IPS-15b (cell line): ENCODE data around the gene GTSE1.

ENCODE experiments used
- H3K27me3 ChIP-seq: one replicate; pipeline ENCODE4 v1.6.1; 2013; ENCODE audit warnings: low read length; ENCODE audit not compliant: control insufficient read depth, insufficient read depth
- H3K36me3 ChIP-seq: one replicate; pipeline ENCODE4 v1.6.1; 2013; ENCODE audit warnings: low read length; ENCODE audit not compliant: control insufficient read depth, insufficient read depth
- H3K4me1 ChIP-seq: one replicate; pipeline ENCODE4 v1.6.1; 2013; ENCODE audit warnings: mild to moderate bottlenecking, low read length; ENCODE audit not compliant: control insufficient read depth, insufficient read depth
- H3K4me3 ChIP-seq: one replicate; pipeline ENCODE4 v1.5.1; 2013; ENCODE audit warnings: low read depth, low read length
- H3K9ac ChIP-seq: one replicate; pipeline ENCODE4 v1.6.1; 2013; ENCODE audit warnings: low read depth, mild to moderate bottlenecking, low read length
- H3K9me3 ChIP-seq: one replicate; pipeline ENCODE4 v1.6.1; 2013; ENCODE audit warnings: mild to moderate bottlenecking, low read length; ENCODE audit not compliant: control insufficient read depth, insufficient read depth

The GTSE1 gene, protein sequence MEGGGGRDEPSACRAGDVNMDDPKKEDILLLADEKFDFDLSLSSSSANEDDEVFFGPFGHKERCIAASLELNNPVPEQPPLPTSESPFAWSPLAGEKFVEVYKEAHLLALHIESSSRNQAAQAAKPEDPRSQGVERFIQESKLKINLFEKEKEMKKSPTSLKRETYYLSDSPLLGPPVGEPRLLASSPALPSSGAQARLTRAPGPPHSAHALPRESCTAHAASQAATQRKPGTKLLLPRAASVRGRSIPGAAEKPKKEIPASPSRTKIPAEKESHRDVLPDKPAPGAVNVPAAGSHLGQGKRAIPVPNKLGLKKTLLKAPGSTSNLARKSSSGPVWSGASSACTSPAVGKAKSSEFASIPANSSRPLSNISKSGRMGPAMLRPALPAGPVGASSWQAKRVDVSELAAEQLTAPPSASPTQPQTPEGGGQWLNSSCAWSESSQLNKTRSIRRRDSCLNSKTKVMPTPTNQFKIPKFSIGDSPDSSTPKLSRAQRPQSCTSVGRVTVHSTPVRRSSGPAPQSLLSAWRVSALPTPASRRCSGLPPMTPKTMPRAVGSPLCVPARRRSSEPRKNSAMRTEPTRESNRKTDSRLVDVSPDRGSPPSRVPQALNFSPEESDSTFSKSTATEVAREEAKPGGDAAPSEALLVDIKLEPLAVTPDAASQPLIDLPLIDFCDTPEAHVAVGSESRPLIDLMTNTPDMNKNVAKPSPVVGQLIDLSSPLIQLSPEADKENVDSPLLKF

DNA sequence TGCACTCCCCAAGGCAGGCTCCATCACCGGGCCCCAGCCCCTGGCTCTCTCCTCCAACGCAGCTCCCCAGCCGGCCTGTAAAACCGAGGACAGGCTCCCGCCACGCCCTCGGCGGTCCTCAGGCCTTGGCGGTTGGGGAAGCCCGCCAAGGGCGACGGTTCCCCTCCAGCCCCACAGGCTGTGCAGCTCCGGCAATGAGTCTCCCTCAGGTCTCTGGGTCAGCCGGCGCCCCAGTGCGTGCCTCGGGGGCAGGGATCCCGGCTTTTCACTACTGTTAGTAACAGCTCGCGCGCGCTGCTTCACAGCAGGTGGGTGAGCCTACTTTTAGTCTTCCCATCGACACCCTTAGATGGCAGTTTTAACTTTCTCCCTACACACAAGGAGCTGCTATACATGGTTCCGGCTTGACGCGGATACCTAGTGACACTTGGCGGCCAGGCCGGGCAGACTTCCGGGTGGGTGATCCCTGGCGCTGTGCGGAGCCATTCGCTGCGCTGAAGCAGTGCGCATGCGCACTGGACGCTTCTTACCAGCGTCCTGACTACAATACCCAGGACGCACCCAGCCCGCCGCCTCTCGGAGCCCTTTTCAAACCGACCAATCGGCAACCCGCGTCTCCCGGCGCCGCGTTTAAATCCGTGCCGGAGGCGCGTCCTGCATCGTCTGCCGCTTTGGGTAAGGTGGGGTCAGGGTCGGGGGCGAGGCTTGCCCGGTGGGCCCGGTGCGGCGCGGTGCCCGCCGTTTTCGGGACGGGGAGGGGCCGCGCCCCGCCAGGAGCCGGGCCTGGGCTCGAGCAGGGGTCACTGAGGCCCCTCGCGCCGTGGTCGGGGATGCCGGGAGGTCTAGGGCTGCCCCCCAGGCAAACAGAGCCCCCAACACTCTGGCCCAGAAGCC is at the start of gene GTSE1:
Gene GTSE1, plus strand, starts transcription at position 614 of the 894 bp plus-strand sequence. CDS start 531 bp downstream, outside the sequence.
- Histone ChIP-seq H3K27me3 (no peaks in the 10 kb centered on the region), H3K4me1 (peaks cover 13% of the 10 kb centered on the region), H3K9me3 (no peaks in the 10 kb centered on the region), H3K4me3 (peak within 1 kb of the TSS; percentile 81), H3K36me3 (peaks cover 8% of the 10 kb centered on the region), H3K9ac (peak within 1 kb of the TSS; percentile 89)

DNA sequence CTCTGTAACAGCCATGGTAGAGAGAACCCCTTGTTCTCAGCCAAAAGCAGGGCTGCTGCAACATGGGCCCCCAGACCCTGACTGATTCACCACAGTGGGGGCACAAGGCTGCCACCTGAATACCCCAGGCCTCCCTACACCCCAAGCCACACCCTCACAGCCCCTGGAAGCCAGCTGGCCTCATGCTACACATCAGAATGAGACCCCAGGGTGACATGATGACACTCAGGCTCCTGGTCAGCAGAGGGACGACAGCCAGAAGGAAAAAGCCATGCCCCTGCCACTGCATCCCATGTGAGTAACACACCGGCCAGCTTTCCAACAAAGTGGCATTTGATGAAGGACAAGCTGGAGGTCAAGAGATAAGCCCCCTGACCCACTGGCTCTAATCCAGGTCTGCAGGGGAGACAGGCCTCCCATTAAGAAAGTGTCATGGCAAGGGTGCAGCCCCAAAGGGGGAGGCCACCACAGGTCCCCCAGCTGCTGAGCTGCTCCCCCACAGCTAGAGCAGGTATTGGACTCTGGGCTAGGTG is 49.2 kb upstream of the GTSE1 start:
- H3K9ac ChIP-seq, result no peak overlapping the region
- H3K4me1 ChIP-seq, result no peaks in the 10 kb centered on the region

DNA sequence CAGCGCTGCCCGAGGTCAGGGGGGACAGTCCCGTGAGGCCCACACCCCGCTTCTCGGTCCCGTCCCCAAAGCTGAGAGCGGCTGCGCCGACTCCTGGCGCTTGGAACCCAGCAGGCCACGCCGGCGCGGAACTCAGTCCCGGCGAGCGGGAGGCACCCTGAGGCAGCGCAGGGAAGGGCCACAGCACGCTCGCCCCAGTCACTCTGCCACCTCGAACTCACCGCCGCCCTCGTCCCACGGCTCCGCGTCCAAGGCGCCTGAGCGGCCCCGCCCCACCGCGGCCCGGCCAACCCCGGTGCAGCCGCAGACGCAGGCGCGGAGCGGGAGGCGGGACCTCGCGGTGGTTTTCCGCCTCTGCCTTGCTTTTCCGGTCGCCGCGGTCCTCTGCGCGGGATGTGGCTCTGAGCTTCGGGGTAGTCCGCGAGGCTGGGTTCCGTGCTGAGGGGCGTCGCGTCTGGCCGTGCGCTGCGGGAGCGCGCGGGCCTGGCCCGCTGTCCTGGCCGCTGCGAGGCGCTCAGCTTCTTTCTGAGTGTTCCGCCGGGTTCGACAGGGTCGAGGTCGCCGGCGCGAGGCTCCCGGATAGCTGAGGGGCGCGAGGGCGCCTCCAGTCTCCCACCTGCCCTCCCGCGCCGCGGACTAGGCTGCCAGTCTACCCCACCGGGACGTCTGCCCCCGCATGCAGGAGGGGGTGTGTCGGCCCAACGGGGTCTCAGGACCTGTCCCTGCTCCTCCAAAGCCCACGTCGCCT is 46.5 kb upstream of the GTSE1 start, which contains the start of gene CDPF1:
Gene CDPF1, minus strand, starts transcription at position 259 of the 748 bp plus-strand sequence. CDS start 2,009 bp downstream, outside the sequence.
- Histone ChIP-seq H3K4me1 (no peaks in the 10 kb centered on the region), H3K36me3 (no peaks in the 10 kb centered on the region), H3K9ac (peak within 1 kb of the TSS; percentile 79), H3K4me3 (peak within 1 kb of the TSS; percentile 77), H3K9me3 (no peaks in the 10 kb centered on the region), H3K27me3 (peaks cover 8% of the 10 kb centered on the region)

More for the DNA sequence above, 49.2 kb upstream of the GTSE1 start:
- Histone ChIP-seq H3K36me3 (peaks cover 4% of the 10 kb centered on the region), H3K9me3 (no peaks in the 10 kb centered on the region), H3K27me3 (peaks cover 8% of the 10 kb centered on the region), H3K4me3 (no peak overlapping the region)

DNA sequence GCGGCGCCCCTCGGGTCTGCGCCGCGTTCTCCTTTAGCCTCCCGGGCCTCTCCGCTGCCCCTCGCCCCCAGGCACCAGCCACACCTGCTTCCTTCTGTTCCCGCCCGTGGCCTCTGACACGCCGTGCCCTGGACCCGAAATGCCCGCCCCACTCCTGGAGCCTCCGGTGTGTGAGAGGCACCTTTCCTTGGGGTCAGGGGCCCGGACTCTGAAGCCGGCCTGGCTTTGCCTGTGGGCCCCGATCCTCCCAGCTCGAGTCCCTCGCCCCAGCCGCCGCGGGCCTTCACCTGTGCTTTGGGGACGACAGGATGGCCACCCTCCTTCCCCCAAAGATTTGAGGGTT is 45.9 kb upstream of the GTSE1 start:
- Histone ChIP-seq H3K9ac (peak overlapping the region; percentile 79), H3K9me3 (no peaks in the 10 kb centered on the region), H3K36me3 (no peaks in the 10 kb centered on the region), H3K27me3 (peaks cover 8% of the 10 kb centered on the region), H3K4me3 (peak overlapping the region; percentile 77), H3K4me1 (no peaks in the 10 kb centered on the region)

DNA sequence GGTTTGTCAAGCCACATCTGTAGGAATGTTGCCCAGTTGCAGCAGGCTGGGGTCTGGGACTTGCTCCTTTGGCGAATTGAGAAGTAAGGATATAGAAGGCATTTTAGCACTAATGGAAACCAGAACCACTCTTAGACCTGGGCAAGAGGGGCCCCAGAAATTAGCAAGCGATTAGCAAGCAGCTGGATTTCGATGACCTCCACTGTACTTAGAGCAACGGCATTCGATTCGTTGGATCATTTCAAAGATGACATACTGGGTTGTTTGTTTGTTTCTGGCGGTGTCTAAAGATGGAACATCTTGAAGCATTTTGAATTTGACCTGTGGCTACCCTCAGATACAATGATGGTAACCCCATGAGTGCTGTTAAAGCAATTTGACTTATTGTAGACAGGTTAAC is 45.4 kb upstream of the GTSE1 start:
- Histone ChIP-seq H3K9ac (no peak overlapping the region), H3K4me1 (no peaks in the 10 kb centered on the region), H3K9me3 (no peaks in the 10 kb centered on the region), H3K27me3 (peaks cover 8% of the 10 kb centered on the region), H3K36me3 (no peaks in the 10 kb centered on the region), H3K4me3 (peak overlapping the region; percentile 77)

DNA sequence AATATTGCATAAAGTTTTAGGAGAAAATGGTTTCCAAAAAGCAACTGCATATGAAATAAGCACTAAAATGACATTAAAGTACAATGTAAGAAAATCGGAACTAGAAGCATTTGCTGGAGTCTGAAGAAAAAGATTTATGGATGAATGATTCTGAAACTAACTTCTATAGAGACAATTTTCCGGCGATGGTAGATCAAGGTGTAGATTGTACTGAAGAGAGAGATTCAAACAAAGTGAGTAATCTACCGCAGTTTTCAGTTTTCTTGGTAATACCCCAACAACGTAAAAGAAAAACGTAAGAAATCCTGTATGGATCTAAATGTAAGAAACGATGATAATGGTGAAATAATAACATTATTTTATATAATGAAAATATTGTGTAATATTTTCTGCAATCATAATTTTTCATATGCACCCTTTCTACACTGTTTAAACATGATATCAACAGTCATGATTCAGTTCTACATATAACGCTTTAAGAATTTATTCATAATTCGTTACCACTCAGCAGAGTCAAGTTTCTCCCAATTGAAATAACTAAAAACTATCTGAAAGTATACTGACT is 44.8 kb upstream of the GTSE1 start:
- no peaks in the 10 kb centered on the region for H3K4me1 ChIP-seq
- no peaks in the 10 kb centered on the region for H3K9me3 ChIP-seq
- H3K4me3 ChIP-seq, result no peak overlapping the region
- peaks cover 8% of the 10 kb centered on the region for H3K27me3 ChIP-seq
- H3K36me3 ChIP-seq, result no peaks in the 10 kb centered on the region
- no peak overlapping the region for H3K9ac ChIP-seq

DNA sequence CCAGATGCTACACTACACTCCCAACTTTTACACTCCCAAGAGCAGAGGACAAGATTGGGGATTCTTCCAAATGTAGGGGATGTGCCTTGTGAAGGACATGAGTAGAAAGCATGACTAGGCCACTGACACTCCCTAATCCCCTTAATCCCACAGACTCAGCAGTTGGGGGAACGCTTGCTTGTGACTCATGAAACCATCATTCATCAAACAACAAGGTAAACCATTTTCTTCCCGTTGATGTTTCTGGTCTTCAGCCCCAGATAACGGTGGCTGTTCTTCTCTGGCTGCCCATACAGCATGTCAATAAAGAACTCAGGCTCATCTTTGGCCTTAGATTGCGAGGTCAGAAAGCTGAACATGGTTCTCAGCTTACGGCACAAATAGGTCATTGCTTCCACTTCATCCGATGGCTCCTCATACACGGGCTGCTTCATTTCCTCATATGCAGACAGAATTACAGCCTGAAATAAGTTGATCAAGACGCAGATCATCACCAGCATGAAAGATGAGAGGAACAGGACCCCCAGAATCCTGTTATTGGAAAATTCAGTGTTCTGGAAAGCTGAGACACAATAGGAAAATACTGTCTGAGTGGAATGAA is 40.2 kb upstream of the GTSE1 start:
- Histone ChIP-seq H3K9me3 (no peaks in the 10 kb centered on the region), H3K4me3 (no peak overlapping the region), H3K27me3 (peaks cover 33% of the 10 kb centered on the region), H3K4me1 (no peaks in the 10 kb centered on the region), H3K9ac (no peak overlapping the region), H3K36me3 (no peaks in the 10 kb centered on the region)

DNA sequence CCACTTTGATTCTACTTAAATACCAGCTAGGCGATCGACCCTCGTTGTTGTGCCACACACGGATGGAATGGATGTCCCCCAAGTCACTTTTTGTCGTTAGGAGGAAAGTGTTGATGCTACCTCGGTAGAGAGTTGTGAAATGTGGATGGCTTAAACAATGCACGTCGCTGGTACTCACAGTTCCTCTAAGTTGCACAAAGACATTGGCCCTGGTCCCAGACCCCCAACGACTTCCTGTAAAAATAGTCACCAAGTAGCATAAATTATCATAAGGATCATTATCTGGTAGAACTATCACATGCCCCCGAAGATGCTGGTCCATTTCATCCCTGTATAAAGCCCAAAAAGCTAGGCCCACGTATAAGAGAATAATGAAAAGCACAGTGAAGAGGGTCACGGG is 37.3 kb upstream of the GTSE1 start:
- Histone ChIP-seq H3K4me1 (no peaks in the 10 kb centered on the region), H3K27me3 (peaks cover 51% of the 10 kb centered on the region), H3K9me3 (no peaks in the 10 kb centered on the region), H3K9ac (no peak overlapping the region), H3K4me3 (no peak overlapping the region), H3K36me3 (no peaks in the 10 kb centered on the region)

DNA sequence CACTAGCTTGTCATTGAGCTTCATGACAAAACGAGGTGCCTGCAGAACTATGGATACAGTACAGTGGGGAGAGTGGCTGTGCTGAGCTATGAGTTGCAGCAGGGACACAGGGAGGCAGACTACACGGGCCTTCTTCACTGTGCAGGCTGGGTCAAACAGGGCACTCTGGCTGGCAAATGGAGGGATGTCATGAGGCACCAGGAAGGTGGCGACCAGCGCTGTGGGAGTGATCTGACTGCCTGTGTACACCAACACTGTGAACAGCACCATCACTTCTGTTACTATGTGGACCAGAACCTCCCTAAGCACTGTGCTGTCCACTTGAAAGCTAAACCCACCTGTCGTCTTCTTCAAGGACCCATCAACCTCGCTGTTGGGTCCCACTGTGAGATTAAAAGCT is 36.6 kb upstream of the GTSE1 start:
- H3K4me1 ChIP-seq, result no peaks in the 10 kb centered on the region
- H3K36me3 ChIP-seq, result no peaks in the 10 kb centered on the region
- no peak overlapping the region for H3K9ac ChIP-seq
- no peak overlapping the region for H3K4me3 ChIP-seq
- no peaks in the 10 kb centered on the region for H3K9me3 ChIP-seq
- H3K27me3 ChIP-seq, result peaks cover 51% of the 10 kb centered on the region

DNA sequence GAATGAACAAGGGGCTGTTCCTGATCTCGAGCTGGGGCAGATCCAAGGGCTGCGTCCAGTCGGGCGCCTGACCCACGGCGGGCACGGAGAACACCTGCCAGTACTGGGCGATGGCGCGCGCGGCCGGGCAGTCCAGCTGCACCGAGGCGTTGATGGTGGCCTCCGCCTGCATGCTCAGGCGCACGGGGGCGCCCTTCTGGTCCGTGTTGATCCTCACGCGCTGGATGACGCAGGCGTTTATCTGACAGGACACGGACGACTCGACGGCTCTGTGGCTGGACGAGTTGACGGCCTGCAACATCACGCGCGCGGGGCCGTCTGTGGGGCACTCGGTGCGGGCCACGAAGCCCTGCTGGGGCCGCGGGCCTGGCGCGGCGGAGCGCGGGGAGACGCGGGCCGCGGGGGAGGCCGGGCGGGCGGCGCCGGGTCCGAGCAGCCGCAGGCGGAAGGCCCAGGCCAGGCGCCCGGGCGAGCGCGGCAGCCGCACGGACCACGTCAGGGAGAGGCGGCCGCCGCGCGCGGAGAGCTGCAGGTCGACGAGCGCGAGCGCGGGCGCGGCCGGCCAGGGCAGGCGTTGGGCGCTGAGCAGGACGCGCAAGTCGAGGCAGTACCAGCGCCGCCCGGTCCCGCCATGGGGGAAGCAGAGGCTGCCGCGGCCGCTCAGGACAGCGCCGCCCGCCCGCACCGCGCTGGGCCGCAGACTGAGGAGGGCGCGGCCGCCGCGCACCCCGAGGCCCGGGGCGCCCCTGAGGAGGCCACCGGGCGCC is 34.0 kb upstream of the GTSE1 start:
- no peaks in the 10 kb centered on the region for H3K4me1 ChIP-seq

More for the DNA sequence above, 34.0 kb upstream of the GTSE1 start:
- H3K36me3 ChIP-seq, result no peaks in the 10 kb centered on the region
- H3K9ac ChIP-seq, result no peak overlapping the region
- H3K4me3 ChIP-seq, result no peak overlapping the region
- H3K9me3 ChIP-seq, result no peaks in the 10 kb centered on the region
- peaks cover 55% of the 10 kb centered on the region for H3K27me3 ChIP-seq
